ENCODE measurements around the gene RBP5.

Gene RBP5

DNA sequence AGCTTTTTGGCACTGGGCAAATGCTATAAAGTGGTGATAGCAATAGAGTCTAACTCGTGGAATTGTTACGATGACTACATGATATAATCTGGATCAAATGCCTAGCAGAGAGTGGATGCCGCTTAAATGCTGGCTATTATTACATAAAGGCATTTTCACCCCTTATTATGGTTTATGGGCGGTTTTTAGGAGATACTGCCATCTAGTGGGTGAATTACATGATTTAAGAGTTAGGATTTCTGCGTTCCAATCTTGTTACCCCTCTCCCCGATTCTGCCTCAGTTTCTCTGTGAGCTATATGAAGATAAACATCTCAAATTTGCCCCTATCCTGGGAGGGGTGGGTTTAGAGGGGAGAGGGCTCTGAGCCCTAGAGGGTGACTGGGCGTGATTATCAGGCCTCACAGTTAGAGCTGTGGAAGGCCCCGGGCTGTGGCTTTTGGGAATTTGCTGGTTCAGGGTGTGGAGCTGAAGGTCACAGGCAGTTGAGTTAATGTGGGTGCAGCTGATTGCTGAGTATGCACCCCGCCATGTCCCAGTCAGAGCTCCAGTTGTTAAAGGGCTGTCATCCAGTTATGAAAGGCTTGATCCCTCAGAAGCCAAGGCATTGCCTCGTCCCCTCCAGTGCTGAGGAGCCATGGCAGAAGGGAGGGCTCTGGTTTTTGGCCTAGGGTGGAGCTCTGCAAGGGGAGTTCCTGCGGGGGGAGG, 15.9 kb upstream of the RBP5 start:
- peak; percentile 10 for DNase-seq

DNA sequence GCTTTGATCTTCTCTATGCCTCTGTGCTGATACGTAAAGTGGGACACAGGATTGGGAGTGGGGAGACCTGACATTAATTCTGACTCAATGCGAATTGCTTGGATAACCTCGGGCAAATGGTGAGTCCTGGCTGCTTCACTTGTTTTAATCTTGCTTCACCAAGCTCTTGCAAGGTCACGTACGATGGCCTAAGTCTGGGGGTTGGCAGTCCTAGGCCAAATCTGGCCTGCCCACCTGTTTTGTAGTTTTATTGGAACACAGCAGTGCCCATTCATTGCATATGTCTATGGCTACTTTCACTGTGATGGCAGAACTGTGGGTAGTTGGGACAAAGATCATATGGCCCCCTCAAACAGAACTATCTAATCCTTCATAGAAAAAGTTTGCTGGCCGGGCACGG, 14.9 kb upstream of the RBP5 start:
- DNase-seq = no peak

DNA sequence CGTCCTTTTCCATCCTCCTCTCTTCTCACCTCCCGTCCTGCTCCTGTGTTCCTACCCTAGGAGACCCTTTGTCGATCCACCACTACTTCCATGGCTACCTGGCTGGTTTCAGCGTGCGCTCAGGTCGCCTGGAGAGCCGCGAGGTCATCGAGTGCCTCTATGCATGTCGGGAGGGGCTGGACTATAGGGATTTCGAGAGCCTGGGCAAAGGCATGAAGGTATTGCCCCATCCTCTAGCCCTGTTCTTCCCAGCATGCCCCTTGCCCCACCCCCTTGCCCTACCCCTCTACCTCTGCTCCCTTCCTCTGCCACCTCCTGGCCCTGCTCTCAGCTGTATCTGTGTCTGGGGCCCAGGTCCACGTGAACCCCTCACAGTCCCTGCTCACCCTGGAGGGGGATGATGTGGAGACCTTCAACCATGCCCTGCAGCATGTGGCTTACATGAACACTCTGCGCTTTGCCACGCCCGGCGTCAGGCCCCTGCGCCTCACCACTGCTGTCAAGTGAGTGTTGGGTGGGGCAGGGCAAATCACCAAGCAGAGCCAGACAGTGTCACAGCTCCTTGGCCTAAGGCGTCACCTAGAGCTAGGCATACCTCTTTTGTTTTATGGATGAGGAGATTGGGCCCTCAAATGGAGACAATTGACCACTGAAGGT, 14.2 kb upstream of the RBP5 start:
- DNase-seq = no peak

DNA sequence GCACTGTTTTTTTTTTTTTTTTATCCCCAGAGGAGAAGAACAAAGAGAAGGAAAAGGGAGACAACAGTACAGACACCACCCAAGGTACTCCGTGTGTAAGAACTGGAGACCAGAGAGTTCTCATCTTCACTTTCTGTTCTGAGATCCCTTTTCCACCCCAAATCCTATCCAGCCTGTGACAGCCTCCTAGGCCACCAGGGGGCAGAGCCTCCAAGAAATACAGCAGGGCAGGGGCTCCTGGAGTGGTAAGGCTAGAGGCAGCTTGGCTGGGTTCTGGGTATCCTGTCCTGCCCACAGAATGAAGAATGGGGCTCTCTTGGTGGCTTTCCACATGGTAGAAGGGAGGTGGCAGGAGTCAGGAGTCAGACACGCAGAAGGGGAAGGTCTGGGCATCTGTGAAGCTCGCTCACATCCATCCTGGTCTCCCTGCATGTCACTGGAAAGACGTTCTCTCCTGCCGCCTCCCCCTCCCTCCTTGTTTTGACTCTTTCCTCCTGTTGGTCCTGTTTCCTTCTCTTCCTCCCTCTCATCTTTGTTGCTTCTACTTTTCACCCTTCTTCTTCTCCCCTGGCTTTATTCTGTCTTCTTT, 13.5 kb upstream of the RBP5 start:
- DNase-seq = peak; percentile 12

DNA sequence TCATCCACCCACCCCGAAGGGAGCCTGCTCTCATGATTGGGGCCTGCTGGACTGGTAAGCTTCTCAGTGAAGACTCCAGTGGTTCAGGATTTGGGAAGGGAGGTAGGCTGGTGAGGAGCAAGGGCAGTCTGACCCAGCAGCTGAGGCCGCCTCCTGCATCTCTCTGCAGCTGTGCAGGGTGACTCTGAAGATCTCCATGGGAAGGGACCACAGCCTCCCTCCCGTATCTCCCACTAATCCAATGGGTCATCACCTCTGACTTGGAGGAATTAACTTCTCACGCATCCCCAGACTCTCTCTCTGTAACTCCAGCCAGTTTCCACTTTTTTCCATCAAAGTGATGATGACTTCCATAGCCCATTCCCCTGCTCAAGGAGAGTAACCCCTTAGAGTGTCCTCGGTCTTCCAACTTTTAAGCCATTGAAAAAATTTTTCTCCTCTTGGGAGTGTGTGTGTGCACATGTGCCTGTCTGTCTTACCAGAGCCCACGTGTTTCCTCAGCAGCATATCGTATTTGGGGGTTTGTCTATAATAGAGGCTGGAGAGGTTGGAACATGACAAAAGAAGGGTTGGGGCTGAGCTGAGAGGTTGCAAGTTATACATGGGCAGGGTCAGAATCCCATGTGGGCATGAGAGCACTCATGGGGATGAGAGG, 12.8 kb upstream of the RBP5 start:
- DNase-seq = no peak

DNA sequence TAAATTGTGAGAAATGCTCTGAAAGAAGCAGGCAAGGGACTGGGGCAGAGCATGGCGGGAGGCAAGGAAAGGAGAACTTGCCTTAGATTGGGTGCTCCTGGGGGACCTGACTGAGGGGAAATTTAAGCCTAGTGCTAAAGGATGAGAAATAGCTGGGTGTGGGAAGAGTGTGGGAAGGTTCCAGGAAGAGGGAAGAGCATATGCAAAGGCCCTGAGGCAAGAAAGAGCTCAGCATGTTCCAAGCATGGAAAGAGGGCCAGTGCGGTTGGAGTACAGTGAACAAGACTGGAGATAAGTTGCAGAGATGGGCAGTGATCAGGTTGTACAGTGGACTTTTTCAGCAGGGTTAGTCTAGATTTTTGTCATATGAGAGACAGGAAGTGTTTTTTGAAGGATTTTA, 10.5 kb upstream of the RBP5 start:
- DNase-seq = no peak

DNA sequence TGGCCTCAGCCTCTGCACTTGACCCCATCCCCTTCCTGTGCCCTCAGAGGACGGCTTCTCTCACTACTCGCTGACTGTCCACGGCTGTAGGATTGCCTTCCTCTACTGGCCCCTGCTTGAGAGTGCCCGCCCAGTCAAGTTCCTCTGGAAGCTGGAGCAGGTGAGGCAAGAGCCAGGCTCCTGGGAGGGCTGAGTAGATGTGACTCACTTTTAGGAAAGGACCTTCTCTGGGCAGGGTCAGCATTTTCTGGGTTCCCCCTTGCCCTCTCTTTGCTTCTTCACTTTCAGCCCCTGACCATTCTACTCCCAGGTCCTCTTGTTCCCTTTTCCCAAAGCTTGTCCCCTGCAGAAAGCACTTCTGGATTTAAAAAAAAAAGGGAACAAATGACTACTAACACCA, 9.2 kb upstream of the RBP5 start:
- no peak for DNase-seq

DNA sequence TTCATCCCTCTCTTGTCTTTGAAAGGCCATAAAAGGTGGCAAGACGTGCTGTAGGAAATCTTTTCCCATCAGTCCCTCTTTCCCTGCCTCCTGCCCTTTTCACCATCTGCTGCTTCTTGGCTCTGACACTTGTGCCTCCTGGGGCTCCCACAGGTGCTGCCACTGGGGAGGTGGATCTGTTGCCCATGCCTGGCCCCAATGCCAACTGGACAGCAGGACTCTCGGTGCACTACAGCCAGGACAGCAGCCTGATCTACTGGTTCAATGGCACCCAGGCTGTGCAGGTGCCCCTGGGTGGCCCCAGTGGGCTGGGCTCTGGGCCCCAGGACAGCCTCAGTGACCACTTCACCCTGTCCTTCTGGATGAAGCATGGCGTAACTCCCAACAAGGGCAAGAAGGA, 8.0 kb upstream of the RBP5 start:
- DNase-seq = no peak

DNA sequence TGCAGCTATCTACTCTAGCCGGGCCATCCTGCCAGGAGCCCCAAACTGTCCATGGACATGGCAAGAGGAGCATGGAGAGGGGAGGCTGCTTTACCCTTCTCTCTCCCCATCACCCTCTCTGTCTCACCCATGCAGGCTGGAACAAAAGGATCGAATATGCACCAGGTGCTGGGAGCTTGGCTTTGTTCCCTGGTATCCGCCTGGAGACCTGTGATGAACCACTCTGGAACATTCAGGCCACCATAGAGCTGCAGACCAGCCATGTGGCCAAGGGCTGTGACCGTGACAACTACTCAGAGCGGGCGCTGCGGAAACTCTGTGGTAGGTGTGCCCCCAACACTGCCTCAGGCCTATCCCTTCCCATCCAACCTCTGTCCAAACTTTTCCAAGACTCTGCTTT, 7.4 kb upstream of the RBP5 start:
- DNase-seq = no peak

DNA sequence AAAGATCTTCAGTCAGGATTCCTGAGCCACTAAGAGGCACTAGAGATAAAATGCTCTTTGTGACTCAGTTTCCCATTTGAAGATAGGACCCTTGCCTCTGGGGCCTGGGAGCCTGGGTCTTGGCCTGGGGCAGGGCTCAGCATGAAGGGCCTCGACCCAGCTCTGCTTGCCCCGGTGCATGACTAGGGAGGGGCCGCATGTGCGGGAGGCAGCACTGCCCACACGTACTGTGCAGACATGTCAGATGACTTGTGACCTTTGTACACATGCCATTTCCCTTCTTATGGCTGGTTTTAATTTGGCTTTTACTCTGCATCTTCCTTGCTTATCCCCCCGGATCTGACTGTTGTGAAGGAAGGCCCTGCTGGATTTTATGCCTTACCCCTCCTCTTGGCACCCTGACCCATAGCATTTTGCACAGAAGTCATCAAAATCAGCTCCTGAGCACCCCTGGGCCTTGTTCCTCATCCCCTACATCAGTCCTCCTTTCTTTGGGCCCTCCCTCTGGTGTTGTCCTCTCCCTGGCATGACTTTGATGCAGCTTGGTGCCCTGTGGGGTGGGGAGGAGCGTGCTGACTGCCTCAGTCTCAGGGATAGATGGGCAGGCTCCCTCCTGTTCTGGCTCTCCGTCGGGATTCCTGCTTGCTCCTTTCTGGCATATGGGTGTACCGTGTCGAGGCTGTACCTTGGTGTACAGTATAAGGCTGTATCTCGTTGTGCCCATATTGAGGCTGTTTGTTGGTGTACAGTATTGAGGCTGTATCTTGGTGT, 5.9 kb upstream of the RBP5 start:
- no peak for DNase-seq

DNA sequence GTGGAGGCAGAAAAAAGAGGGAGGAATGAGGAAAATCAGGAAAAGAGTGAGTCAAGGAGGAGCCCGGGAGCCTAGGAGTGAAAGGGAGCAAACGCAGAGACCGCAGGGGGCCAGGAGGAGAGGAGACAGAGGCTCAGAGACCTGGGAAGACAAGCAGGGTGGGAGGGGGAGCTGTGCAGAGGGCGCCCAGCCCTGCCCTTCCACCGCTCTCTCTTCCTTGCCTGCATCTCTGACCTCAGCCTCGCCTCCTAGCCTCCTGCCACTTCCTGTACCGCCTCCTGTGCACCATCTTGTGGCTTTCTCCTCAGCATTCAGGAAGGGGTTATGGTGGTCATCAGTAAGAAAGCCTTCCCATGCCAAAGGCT, 2.8 kb upstream of the RBP5 start:
- no peak for DNase-seq

DNA sequence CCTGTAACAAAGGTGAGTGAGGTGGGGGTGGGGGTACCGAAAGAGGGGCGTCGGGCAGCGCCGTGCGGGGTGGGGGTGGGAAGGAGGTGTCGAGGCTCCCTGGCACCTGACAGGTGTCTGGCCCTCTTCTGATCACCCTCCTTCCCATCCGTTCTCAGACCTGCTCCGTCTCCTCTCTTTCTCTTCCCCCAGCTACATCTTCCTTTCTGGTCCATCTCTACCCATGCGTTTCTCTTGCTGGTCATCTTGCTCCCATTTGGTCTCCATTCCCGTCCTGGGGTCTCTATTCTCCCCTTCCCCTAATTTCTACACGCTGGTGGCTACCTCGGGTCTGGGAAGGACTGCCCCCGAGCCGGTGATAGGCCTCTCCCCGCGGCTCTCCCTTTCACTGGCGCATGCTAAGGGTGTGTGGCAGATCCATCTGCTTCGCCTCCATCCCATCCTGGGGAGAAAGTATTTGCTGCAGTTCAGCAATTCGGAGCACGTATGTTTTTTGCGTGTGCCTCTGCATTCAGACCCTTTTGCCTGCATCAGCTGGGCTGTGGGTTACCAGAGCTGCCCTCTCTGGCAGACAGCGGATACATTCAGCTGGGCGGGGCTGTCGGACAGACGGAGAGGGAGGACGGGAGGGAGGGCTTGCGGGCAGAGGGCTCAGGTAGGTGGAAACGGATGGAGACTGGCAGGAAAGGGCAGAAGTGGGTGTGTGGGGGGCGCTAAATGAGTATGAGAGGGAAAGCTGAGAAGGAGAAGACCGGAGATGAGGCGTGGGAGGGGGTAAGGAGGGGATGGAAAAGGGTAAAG, 2.2 kb upstream of the RBP5 start:
- peak; percentile 30 for DNase-seq

DNA sequence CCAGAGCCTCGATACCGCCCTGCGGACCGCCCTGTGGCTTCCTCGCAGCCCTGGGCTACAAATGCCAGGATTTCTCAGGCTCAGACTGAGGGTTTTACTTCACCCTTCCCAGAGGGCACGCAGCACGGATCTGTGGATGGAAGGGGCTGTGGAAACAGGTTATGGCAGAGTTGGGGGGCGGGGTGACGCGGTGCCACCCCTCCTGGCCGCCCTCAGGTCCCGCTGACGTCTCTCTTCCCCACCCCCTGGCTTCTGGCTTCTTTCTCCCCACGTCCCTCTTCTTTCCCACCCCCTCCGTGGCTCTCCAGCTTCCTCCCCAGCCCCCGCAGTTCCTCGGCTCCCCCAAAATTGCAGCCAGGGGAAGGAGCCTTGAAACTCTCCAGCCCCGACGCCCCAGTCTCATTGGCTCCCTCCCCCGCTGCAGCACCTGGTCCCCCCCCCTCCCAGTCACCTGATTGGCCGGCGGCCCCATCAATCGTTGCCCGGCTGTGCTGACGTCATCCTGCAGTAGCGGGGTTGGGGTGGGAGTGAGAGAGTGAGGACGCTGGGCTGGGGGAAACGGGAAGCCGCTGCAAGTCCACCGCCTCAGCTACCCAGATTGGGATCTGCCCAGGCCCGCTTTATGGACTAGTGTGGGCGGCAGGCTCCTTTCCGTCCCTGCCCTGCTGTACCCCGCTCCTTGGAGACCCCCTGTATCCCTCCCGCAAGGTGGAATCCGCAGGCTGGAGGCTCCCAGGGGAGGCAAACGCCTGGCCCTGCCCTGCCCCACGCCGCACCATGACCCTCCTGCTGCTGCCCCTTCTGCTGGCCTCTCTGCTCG, 1.4 kb upstream of the RBP5 start, which contains the start of gene CLSTN3:
CLSTN3 (plus strand) TSS at position 500 of the 820 bp plus-strand sequence; CDS start at position 778, 278 bp downstream.
- peak; percentile 82 for DNase-seq

DNA sequence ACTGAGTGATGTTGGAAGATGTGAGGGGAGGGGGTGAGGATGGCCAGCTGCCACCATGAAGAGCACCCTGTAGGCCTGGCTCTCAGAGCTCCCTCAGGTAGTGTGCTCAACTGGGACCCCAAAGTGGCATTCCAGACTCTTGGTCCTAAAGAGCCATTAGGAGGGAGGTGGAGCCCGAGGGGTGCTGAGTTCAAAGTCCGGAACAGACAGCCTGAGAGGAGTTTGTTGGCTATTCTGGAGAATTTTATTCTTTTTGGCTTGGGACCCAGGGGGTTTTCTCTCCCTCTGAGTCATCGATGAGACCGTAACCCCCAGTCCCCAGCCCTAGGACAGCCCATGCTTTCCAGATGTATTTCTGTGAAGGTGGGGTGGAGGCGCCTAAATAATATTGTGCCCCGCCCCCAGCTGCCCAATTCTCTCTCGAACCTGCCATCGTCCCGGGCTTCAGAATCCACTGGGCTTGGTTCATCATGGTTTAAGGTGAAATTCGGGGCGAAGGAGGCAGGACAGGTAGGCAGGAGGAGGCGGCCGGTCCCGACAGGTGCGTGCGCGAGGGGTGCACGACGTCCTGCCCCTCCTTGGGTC, 690 bp upstream of the RBP5 start:
- DNase-seq = no peak

DNA sequence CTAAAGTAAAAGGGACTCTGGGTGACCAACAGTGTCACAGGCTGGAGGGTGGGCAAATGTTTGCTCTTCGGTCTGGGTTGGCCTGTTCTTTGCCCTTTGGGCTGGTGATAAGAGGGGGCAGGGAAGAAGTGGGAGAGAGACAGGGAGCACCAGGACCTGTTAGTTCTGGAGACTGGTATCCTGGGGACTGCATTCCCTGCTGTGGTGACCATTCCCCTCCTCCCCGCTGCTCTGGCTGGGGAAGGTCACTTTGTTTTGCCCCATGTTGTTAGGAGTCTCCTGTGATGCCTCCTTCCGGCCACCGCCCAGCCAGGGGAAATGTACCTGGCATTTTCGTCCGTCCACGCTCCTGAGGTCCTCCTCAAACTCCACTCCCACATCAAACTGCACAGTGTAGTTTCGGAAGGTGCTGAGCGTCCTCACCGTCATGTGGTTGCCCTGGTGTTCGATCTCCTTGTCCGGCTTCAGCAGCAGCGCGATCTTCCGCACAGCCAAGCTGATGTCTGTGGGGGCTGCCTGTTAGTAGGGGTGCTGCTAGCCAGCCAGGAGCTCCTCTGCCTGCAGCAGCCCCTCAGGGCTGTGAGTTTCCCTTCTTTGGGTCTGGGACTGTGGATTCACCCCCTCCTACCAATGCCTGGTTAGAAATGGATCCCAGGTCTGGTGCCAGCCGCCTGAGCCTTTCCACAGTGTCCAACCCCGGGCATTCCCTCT, 618 bp downstream of the RBP5 start:
- DNase-seq = no peak

DNA sequence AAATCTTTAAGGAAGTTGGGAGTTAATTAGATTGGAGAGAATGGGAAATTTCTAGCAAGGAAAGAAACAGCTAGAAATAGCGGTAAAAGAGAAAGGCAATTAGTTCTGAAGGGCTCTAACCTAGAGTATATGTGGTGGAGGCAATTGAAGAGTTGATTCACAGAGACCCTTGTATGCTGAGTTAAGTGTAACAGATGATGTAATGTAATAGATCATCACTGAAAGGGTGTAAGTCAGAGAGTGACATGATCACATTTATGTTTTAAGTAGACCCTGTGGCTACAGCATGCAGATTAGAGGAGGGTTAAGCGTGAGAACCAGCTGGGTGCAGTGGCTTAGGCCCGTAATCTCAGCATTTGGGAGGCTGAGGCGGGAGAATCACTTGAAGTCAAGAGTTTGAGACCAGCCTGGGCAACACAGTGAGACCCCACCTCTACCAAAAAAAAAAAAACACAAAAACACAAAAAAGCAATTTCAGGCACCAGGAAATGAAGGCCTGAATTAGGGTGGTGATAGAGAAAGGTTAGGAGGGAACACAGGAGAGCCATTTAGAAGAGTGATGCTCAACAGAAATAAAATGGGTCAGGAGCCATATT, 3.0 kb downstream of the RBP5 start:
- DNase-seq = no peak

DNA sequence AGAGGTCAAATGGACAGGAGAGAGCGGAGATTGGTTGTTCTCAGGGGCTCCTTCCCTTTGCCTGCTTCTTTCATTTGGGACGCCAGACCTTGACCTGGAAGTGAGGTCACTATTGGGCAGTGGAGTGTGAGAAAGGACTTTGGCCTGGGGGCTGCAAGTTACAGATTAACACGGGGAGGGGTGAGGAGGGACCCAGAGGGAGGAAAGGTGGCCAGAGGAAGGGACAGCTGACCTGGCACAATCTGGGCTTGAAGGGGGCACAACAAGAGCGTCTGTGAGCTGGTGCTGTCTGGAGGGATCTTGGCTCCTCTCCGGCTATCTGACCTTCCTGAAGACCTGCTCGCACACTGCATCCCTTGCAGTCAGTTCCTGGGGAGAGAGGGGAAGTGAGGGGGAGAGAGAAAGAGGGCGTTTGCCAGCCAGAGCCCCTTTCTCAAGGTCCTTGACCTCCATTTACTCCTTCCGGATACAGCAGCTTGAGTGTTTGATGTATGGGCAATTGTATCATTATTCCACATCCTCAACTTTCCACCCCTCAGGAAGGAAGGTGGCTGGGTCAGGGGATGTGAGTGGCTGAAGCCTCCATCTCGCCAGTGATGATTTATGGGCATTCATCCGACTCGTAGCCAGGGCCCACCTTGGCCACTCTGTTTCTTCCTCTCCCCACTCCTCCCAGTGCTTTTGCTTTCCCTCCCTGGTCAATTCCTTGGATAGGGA, 4.7 kb downstream of the RBP5 start:
- no peak for DNase-seq

DNA sequence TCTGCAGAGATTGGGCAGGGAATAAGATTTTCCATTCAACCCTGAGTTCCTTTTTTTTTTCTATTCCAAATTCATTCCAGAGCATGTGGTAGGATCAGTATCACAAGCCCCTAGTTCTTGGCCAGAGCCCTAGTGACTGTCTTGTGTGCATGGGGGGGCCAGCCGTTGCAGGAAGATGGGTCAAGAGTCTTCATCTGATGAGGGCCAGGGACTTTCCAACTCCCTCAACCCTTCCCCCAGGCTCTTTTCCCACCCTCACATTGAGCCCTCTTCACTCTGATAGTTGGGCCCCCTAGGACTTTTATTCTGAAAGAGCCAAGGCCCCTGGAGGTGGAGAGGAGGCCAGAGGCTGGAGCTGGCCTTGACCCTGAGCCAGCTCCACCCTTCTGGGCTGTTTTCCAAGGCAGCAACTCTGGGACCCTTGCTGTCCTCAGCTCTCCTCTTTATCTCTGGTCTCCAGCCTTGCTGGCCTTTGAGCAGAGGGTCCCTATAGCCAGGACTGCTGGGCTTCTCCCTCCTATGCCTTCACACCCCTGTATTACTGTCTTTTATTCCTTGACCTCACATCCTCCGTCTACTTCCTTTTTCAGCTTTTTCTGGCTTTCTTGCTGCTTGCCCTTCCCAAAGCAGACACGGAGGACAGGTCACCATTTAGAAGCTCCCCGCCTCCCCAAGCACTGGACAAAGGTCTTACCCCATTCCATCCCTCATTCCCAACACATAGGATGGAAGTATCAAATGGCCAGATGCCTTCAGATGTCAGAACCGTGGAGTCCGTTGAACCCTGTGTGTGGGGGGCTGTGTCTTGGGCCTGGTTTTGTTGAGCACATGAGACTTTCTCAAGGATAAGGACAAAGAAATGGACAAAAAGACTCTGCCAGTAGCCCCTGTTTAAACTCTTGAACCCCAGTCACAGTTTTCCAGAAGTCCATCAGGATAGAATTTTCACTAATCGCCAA, 5.6 kb downstream of the RBP5 start:
- no peak for DNase-seq

All from NCI-H1092 treated with DMSO at 0.1 percent for 48 hours (cell line).